Parathyroid adenoma (tissue), 2 donors: ENCODE data around the gene RIIAD1.

Experiments
- H2AFZ ChIP-seq: fragments of 300-600 bp; sonication (generic); one replicate; pipeline ENCODE4 v1.7.0; 2017; ENCODE audit warnings: antibody characterized with exemption, mild to moderate bottlenecking
- H3K27ac ChIP-seq: fragments of 300-600 bp; sonication (generic); one replicate; pipeline ENCODE4 v1.7.0; 2017
- H3K27me3 ChIP-seq: fragments of 300-600 bp; sonication (generic); one replicate; pipeline ENCODE4 v1.7.0; 2017; ENCODE audit warnings: low read length; ENCODE audit not compliant: control insufficient read depth, insufficient read depth
- H3K36me3 ChIP-seq: fragments of 300-600 bp; sonication (generic); one replicate; pipeline ENCODE4 v1.7.0; 2017; ENCODE audit warnings: low read length; ENCODE audit not compliant: control insufficient read depth, insufficient read depth
- H3K4me1 ChIP-seq: fragments of 300-600 bp; sonication (generic); one replicate; pipeline ENCODE4 v1.7.0; 2017; ENCODE audit warnings: control low read depth
- H3K4me2 ChIP-seq: fragments of 300-600 bp; sonication (generic); one replicate; pipeline ENCODE4 v1.7.0; 2017; ENCODE audit warnings: low read length
- H3K4me3 ChIP-seq: fragments of 300-600 bp; sonication (generic); one replicate; pipeline ENCODE4 v1.7.0; 2017; ENCODE audit warnings: low read depth, low read length
- H3K79me2 ChIP-seq: fragments of 300-600 bp; sonication (generic); one replicate; pipeline ENCODE4 v1.7.0; 2017; ENCODE audit warnings: control low read depth
- H3K9ac ChIP-seq: fragments of 300-600 bp; sonication (generic); one replicate; pipeline ENCODE4 v1.7.0; 2017; ENCODE audit warnings: mild to moderate bottlenecking
- H3K9me3 ChIP-seq: fragments of 300-600 bp; sonication (generic); one replicate; pipeline ENCODE4 v1.7.0; 2017; ENCODE audit warnings: low read length; ENCODE audit not compliant: control insufficient read depth
- CTCF ChIP-seq: fragments of 300-600 bp; sonication (generic); IDR thresholded peaks from one replicate; pipeline ENCODE4 v1.7.0; 2017; ENCODE audit warnings: antibody characterized with exemption, mild to moderate bottlenecking
- donor health status: primary hyperparathyroidism.

RIIAD1 gene

GRCh38 chr1:151714820-151715725, 6.2 kb upstream of the RIIAD1 start:
- no peaks in the 10 kb centered on the region for H3K27me3 ChIP-seq
- H3K79me2 ChIP-seq: no peaks in the 10 kb centered on the region
- H3K4me2 ChIP-seq: no peak overlapping the region
- peaks cover 6% of the 10 kb centered on the region for H3K4me1 ChIP-seq
- no peak overlapping the region for H3K27ac ChIP-seq
- TF ChIP-seq CTCF: no peak
- no peaks in the 10 kb centered on the region for H3K9me3 ChIP-seq
- no peak overlapping the region for H3K9ac ChIP-seq
- H3K4me3 ChIP-seq: no peak overlapping the region
- H2AFZ ChIP-seq: no peak overlapping the region
- H3K36me3 ChIP-seq: no peaks in the 10 kb centered on the region

- Histone ChIP-seq H3K4me1 (peaks cover 6% of the 10 kb centered on the region), H3K9ac (peak overlapping the region; percentile 19), H3K36me3 (no peaks in the 10 kb centered on the region), H2AFZ (peak overlapping the region; percentile 38), H3K79me2 (no peaks in the 10 kb centered on the region), H3K4me3 (no peak overlapping the region), H3K4me2 (no peak overlapping the region), H3K27ac (peak overlapping the region; percentile 44), H3K9me3 (no peaks in the 10 kb centered on the region), H3K27me3 (no peaks in the 10 kb centered on the region)
- TF ChIP-seq CTCF: peak; percentile 27
Observed at GRCh38 chr1:151715726-151716404, 5.5 kb upstream of the RIIAD1 start.

GRCh38 chr1:151716405-151716762, 4.9 kb upstream of the RIIAD1 start:
- TF ChIP-seq CTCF: no peak
- Histone ChIP-seq H3K4me3 (no peak overlapping the region), H3K27ac (peak overlapping the region; percentile 44), H3K9ac (peak overlapping the region; percentile 19), H3K4me1 (peaks cover 6% of the 10 kb centered on the region), H2AFZ (peak overlapping the region; percentile 38), H3K9me3 (no peaks in the 10 kb centered on the region), H3K36me3 (no peaks in the 10 kb centered on the region), H3K4me2 (no peak overlapping the region), H3K79me2 (no peaks in the 10 kb centered on the region), H3K27me3 (no peaks in the 10 kb centered on the region)

- H3K36me3 ChIP-seq: no peaks in the 10 kb centered on the region
- H3K4me2 ChIP-seq: peak within 1 kb of the TSS; percentile 13
- no peaks in the 10 kb centered on the region for H3K79me2 ChIP-seq
- TF ChIP-seq CTCF: no peak
- peak within 1 kb of the TSS; percentile 63 for H2AFZ ChIP-seq
- H3K9me3 ChIP-seq: no peaks in the 10 kb centered on the region
- H3K27me3 ChIP-seq: no peaks in the 10 kb centered on the region
- H3K9ac ChIP-seq: peak within 1 kb of the TSS; percentile 19
- H3K27ac ChIP-seq: peak within 1 kb of the TSS; percentile 48
- no peak within 1 kb of the TSS for H3K4me3 ChIP-seq
- H3K4me1 ChIP-seq: peaks cover 6% of the 10 kb centered on the region
Observed at GRCh38 chr1:151716771-151717631, 4.3 kb upstream of the RIIAD1 start, which contains the start of gene CELF3. Gene CELF3, minus strand, starts transcription at chr1:151716803. Its CDS starts 783 bp downstream, at chr1:151716020.
